Measurements from ENCODE around the gene RAB20.

Gene RAB20

GRCh38 chr13:110528371-110528770 lies 33.2 kb downstream of the RAB20 start:
- peak in 1 of 2 donors; percentile 31 for DNase-seq

- no peak for DNase-seq
Measured at GRCh38 chr13:110525328-110526319, 35.9 kb downstream of the RAB20 start.

- no peak for DNase-seq
Measured at GRCh38 chr13:110524541-110525257, 36.8 kb downstream of the RAB20 start.

- DNase-seq, result no peak
Measured at GRCh38 chr13:110523838-110524540, 37.5 kb downstream of the RAB20 start.

- no peak for DNase-seq
Measured at GRCh38 chr13:110523180-110523579, 38.3 kb downstream of the RAB20 start.

- no peak for DNase-seq
Measured at GRCh38 chr13:110522721-110523120, 38.8 kb downstream of the RAB20 start.

GRCh38 chr13:110521946-110522345 lies 39.6 kb downstream of the RAB20 start:
- peak in 1 of 2 donors; percentile 53 for DNase-seq

- DNase-seq, result no peak
Measured at GRCh38 chr13:110521296-110521680, 40.2 kb downstream of the RAB20 start.

GRCh38 chr13:110520431-110521295 lies 40.9 kb downstream of the RAB20 start:
- DNase-seq, result peak in 1 of 2 donors; percentile 74

GRCh38 chr13:110519506-110519905 lies 42.0 kb downstream of the RAB20 start:
- DNase-seq, result no peak

- DNase-seq, result no peak
Measured at GRCh38 chr13:110519046-110519445, 42.5 kb downstream of the RAB20 start.

- no peak for DNase-seq
Measured at GRCh38 chr13:110518571-110518970, 43.0 kb downstream of the RAB20 start.

GRCh38 chr13:110518226-110518525 lies 43.3 kb downstream of the RAB20 start:
- DNase-seq, result no peak

- no peak for DNase-seq
Measured at GRCh38 chr13:110517505-110518225, 43.9 kb downstream of the RAB20 start.

- DNase-seq, result no peak
Measured at GRCh38 chr13:110516500-110516899, 45.0 kb downstream of the RAB20 start.

- no peak for DNase-seq
Measured at GRCh38 chr13:110512198-110512740, 49.3 kb downstream of the RAB20 start.

- DNase-seq, result no peak
Measured at GRCh38 chr13:110511509-110512181, 49.9 kb downstream of the RAB20 start.

GRCh38 chr13:110509971-110510786 lies 51.3 kb downstream of the RAB20 start:
- DNase-seq, result no peak

- no peak for DNase-seq
Measured at GRCh38 chr13:110509478-110509926, 52.0 kb downstream of the RAB20 start.
